Epidermal melanocyte (primary cell): Measurements from ENCODE around the gene DDX23.
"Not testable (repeated sequence)": the region's sequence is repeated elsewhere in the genome, so short reads cannot be mapped to it uniquely, and the experiment has no call there.

ENCODE experiments used
- DNase-seq: peaks from one replicate; pipeline ENCODE4 v3.0.0; 2011; ENCODE audit warnings: low spot score; ENCODE audit not compliant: insufficient read length

DDX23 gene

GRCh38 chr12:48862760-48863159 lies 10.8 kb upstream of the DDX23 start:
- DNase-seq = no peak

- DNase-seq = no peak
Measured at GRCh38 chr12:48861111-48861510, 9.1 kb upstream of the DDX23 start.

GRCh38 chr12:48860236-48860635 lies 8.3 kb upstream of the DDX23 start:
- not testable (repeated sequence) for DNase-seq

GRCh38 chr12:48859607-48860006 lies 7.6 kb upstream of the DDX23 start:
- no peak for DNase-seq

GRCh38 chr12:48858043-48858442 lies 6.1 kb upstream of the DDX23 start:
- DNase-seq = no peak

- DNase-seq = no peak
Measured at GRCh38 chr12:48857278-48857994, 5.5 kb upstream of the DDX23 start.

GRCh38 chr12:48856379-48856778 lies 4.4 kb upstream of the DDX23 start:
- no peak for DNase-seq

GRCh38 chr12:48854932-48855331 lies 3.0 kb upstream of the DDX23 start:
- not testable (repeated sequence) for DNase-seq

GRCh38 chr12:48854488-48854887 lies 2.5 kb upstream of the DDX23 start:
- DNase-seq = no peak

GRCh38 chr12:48852734-48853688 lies 1.0 kb upstream of the DDX23 start:
- peak; percentile 80 for DNase-seq

GRCh38 chr12:48842021-48842420 lies 9.9 kb downstream of the DDX23 start:
- DNase-seq = not testable (repeated sequence)

GRCh38 chr12:48838048-48838447 lies 13.9 kb downstream of the DDX23 start:
- DNase-seq = peak; percentile 11

GRCh38 chr12:48832321-48833060 lies 19.5 kb downstream of the DDX23 start:
- peak; percentile 6 for DNase-seq

- peak; percentile 13 for DNase-seq
Measured at GRCh38 chr12:48831257-48831656, 20.7 kb downstream of the DDX23 start.

- DNase-seq = no peak
Measured at GRCh38 chr12:48828841-48829575, 23.0 kb downstream of the DDX23 start.

GRCh38 chr12:48828293-48828692 lies 23.7 kb downstream of the DDX23 start:
- no peak for DNase-seq

- DNase-seq = no peak
Measured at GRCh38 chr12:48827513-48828096, 24.4 kb downstream of the DDX23 start.

GRCh38 chr12:48827026-48827425 lies 24.9 kb downstream of the DDX23 start:
- DNase-seq = no peak

GRCh38 chr12:48826209-48826855 lies 25.6 kb downstream of the DDX23 start:
- no peak for DNase-seq

- DNase-seq = no peak
Measured at GRCh38 chr12:48824905-48825304, 27.1 kb downstream of the DDX23 start.
